ENCODE data around the gene PPT2. TPM values are rescaled to one million over a fixed set of nuclear protein-coding genes. Genes with fewer than 3 reads are reported as not detected.
"Not testable (repeated sequence)": the region's sequence is repeated elsewhere in the genome, so short reads cannot be mapped to it uniquely, and the experiment has no call there.

PPT2 gene
- total RNA-seq, 1 donor from 2014 or later = 15.6 TPM

DNA sequence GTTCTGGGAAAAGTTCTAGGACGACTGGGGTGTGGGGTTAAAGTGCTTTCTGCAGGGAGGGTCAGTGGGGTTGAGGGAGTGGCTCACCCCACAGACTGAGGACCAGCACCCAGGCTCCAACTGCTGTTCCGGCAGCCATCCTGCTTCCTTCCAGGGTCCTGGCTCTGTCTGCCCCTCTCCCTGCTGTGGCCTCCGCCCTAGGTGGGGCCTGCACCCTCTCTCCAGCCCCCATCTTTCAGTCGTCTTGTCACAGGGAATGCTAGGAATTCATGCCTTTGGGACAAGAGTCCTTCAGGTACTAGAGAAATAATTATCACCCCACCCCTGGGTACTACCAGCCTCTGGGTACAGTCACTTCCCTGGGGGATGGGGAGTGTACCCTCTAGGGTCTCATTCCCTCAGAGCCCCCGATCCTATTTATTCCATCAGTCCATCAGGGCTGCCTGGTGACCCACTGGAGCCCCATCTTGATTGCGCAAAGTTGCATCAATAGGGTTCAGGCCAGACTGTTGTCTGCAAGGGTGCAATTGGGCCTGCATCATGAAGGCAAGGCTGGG is 30.2 kb downstream of the PPT2 start, which contains the start of gene AGER:
TSS of gene AGER (minus strand) at position 170 of the 557 bp plus-strand sequence. CDS start at position 139, 31 bp downstream.
- intact Hi-C loops (cut with DNase I) = no loop called here
- DNase-seq (ENCODE audit: low spot score) = no peak

- intact Hi-C loops (cut with DNase I) = not testable (repeated sequence)
- DNase-seq (ENCODE audit: low spot score) = peak; percentile 87
Measured at GRCh38 chr6:32185681-32186131, 31.8 kb downstream of the PPT2 start.

DNA sequence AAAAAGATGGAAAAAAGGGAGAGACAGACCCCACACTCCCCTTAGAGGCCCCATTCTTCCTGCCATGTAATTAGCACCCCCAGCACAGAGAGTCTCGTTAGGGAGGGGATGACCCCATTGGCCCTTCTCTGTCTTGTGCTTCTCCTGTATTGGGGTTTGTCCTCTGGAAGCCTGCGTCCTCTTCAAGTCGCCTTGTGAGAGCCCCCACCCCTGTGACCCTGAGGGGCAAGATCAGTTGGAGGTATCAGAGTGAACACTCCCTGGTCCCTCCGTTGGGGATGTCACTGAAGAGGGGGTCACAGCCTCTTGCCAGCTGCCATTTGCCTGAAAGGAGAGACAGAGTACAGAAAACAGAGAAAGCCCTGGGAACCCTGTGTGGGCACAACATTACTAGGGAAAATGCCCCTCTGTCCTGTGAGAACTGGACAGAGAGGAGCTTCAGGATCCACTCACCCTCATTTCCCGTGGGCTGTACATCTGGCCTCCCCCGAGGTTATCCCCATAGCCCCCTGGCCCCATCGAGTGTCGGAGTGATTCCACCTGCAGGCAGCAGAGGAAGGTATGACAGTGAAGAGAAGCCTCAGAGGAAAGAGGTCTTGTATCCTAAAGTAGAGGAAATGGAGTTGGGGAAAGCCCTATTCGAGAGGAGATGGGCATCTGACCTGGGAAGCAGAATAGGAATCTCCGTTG is 32.4 kb downstream of the PPT2 start:
- intact Hi-C loops (cut with DNase I); DNase-seq (ENCODE audit: low spot score): not testable (repeated sequence)

- no peak for DNase-seq (ENCODE audit: low spot score)
- intact Hi-C loops (cut with DNase I) = no loop called here
Measured at GRCh38 chr6:32187009-32187709, 33.2 kb downstream of the PPT2 start.

DNA sequence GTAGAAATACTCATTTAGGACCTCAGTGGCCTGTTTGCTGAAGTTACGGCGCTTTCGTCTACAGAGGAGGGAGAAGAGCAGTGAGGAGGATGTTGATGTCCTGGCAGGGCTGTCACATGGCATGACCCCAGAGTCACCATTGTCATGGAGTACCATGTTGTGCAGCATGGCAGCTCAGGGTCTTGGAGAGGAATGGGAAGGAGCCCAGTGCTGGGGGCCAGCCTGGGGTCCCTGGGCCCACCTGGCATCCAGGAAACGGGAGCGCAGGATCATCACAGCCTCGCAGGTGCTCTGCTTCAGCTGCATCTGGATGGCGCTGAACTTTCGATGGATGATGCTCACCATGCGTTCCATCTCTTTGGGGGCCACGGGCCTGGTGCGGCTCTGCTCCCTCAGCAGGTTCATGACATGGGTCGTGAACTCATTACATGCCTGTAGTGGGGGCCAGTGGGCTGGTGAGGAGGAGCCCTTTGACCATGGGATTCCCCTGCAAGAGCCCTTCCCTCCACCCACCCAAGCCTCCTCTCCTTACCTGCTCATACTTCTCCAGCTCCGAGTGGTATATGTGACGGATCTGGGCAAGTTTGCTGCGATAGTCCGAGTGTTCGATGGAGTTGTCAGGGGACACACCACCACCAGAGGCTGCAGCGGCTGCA is 33.9 kb downstream of the PPT2 start:
- DNase-seq (ENCODE audit: low spot score); intact Hi-C loops (cut with DNase I): not testable (repeated sequence)

- DNase-seq (ENCODE audit: low spot score) = no peak
- intact Hi-C loops (cut with DNase I) = no loop called here
Measured at GRCh38 chr6:32188381-32189068, 34.6 kb downstream of the PPT2 start.

DNA sequence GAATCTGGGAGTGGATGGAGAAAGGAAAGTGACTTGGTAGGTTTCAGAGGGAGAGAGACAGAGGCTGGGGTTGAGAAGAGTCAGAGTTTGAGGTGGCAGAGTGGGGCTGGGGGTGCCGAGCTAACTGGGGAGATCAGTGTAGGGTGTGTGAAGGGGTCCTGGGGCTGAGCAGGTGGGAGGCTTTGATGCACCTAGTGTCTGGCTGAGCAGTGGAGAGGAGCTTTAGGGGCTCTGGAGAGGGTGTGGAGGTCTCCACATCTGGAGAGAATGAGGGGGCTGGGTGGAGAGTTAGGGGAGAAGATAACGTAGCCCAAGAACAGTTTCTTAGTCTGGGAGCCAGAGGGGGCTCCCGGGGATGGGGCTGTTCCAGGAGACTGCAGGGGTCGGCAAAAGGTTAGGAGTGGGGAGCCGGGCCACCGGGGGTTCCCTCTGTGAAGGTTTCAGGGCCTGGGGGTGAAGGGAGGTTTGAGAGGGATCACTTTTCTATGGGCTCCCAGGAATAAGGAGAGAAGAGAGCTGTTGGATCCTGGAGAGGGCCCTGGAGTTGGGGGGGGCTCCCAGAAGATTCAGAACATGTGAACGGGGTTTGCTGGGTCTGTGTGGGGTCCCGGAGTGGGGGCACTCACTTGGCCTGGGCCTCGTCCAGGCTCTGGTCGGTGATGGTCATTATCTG is 35.3 kb downstream of the PPT2 start:
- intact Hi-C loops (cut with DNase I) = no loop called here
- DNase-seq (ENCODE audit: low spot score) = no peak

DNA sequence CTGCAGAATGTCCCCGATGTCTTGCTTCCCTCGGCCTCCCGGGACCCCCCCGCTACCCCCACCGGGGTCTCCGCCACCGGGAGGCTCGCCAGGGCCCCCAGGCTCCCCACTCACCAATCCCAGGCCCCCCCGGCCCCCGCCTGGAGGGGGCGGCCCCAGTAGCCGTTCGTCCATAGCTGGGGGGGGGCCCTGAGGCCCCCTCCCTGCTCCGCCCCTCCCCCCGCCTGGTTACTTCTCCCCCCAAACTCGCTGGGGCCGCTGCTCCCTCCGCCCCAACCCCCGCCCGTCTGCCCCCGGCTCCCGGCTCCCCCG is 35.8 kb downstream of the PPT2 start:
- no peak for DNase-seq (ENCODE audit: low spot score)
- intact Hi-C loops (cut with DNase I) = no loop called here

GRCh38 chr6:32190054-32190851 is 36.3 kb downstream of the PPT2 start, which contains the start of gene PBX2:
TSS of gene PBX2 (minus strand) at chr6:32190202. CDS start at chr6:32189915, 287 bp downstream.
- peak; percentile 96 for DNase-seq (ENCODE audit: low spot score)
- intact Hi-C loops (cut with DNase I) = no loop called here

DNA sequence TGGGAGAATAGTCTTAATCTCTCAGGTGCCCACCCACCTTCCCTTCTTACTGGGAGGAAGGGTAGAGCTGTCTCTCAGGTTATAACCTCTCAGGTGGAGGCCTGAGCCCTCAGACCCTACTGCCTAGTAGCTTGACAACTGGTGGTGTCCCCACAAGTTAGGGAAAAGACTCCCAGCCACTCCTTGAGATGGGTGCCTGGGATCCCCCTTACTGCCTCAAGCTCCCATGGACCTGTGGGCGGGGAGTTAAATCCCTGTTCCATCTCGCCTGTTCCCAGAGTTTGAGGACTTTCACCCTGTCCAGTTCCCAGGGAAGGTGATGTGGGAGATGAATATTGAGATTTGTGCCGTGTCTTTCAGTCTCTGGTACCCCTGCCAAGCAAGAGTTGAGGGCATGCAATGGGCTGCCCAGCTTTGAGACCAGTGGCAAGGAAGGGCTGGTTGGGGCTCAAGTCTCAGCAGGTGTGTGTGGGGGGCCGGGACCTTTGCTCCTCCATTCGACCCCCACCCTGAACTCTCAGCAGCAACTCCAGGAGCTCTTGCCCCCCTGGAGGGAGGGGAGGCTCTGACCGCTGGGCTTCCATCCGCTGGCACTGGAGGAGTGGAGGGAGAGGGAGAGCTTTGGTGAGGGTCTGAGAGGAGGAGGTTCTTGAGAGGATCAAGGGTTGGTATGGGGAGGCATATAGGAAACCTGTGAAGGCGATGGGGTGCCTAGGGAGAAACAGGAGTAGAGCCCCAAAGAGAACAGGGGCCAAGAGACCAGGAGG is 37.2 kb downstream of the PPT2 start:
- intact Hi-C loops (cut with DNase I) = no loop called here
- DNase-seq (ENCODE audit: low spot score) = peak; percentile 75

GRCh38 chr6:32191696-32192607 is 38.0 kb downstream of the PPT2 start:
- intact Hi-C loops (cut with DNase I) = no loop called here
- DNase-seq (ENCODE audit: low spot score) = peak; percentile 75

DNA sequence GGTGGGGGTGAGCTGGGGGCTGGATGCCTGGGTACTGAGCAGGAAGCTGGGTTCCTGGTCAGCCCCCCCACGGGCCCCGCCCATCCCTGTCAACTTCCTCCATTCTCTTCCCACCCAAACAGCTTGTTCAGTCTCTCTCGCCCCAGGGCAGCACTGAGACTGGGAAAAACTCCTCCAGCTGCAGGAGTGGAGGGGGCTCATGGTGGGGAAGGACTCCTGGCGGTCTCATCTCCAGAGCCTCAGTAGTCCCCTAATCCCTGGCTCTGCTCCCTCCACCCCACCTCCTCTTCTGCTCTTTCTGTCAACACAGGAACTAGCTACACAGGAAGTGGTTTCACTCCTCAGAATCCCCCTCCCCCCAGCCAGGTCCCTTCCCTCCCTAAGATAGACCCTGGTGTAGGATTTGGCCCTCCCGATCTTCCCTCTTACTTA is 38.7 kb downstream of the PPT2 start, which contains the start of gene GPSM3:
TSS of gene GPSM3 (minus strand) at position 36 of the 432 bp plus-strand sequence. CDS start 130 bp downstream, outside the sequence.
- peak; percentile 87 for DNase-seq (ENCODE audit: low spot score)
- intact Hi-C loops (cut with DNase I) = no loop called here

DNA sequence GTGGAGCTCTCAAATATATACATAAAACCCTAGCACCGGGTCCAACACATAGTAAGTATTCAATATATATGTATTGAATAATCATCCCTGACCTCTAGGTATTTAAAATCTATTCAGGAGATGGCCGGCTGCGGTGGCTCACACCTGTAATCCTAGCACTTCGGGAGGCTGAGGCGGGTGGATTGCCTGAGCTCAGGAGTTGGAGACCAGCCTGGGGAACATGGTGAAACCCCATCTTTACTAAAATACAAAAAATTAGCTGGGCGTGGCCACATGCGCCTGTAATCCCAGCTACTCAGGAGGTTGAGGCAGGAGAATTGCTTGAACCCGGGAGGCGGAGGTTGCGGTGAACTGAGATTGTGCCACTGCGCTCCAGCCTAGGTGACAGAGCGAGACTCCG is 39.2 kb downstream of the PPT2 start:
- intact Hi-C loops (cut with DNase I); DNase-seq (ENCODE audit: low spot score): not testable (repeated sequence)

DNA sequence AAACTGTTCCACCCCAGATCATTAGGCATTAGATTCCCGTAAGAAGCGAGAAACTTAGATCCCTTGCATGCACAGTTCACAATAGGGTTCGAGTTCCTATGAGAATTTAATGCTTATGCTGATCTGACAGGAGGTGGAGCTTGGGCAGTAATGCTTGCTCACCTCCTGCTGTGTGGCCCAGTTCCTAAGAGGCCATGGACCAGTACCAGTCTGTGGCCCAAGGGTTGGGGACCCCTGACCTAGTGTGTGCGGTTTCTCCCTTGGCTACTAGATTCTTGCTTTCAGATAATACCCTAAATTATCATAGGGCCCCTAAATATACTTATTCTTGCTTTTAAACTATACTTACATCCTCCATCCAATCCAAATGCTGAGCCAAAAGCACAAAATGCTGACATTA is 40.4 kb downstream of the PPT2 start:
- intact Hi-C loops (cut with DNase I) = loop anchor here (2.0 kb wide), 1 partner anchor 18 kb away; the partner anchor contains the start of gene AGPAT1
- no peak for DNase-seq (ENCODE audit: low spot score)

GRCh38 chr6:32194825-32195651 is 41.1 kb downstream of the PPT2 start:
- intact Hi-C loops (cut with DNase I) = loop anchor here (1.0 to 5.0 kb wide), 3 partner anchors 18 to 62 kb away; partner anchors contain the start of genes AGPAT1 and PPT2
- no peak for DNase-seq (ENCODE audit: low spot score)

- DNase-seq (ENCODE audit: low spot score) = peak; percentile 100
- intact Hi-C loops (cut with DNase I) = loop anchor here (1.0 to 5.0 kb wide), 3 partner anchors 19 to 62 kb away; partner anchors contain the start of genes AGPAT1 and PPT2
Measured at GRCh38 chr6:32195652-32195901, 41.6 kb downstream of the PPT2 start.
